K562 (cell line): ENCODE results near the gene FAM83E. TPM values are rescaled to one million over a fixed set of nuclear protein-coding genes. Genes with fewer than 3 reads are reported as not detected.
A peak's percentile ranks its signal among the peaks of the same experiment; 100 is the strongest.

Experiments
- DDX20 ChIP-seq: fragments of 450-650 bp; IDR thresholded peaks from 2 replicates; pipeline ENCODE4 v1.6.1; 2016; ENCODE audit warnings: missing genetic modification characterization, low read depth, mild to moderate bottlenecking, missing compliant biosample characterization, moderate library complexity
- EZH2 ChIP-seq: IDR thresholded peaks from 2 replicates; pipeline ENCODE4 v1.6.1; 2012; ENCODE audit warnings: low read depth, mild to moderate bottlenecking, inconsistent platforms, low read length, borderline replicate concordance
- FOXJ2 ChIP-seq: fragments of 200-800 bp; sonication (Bioruptor generic); IDR thresholded peaks from 2 replicates; pipeline ENCODE4 v1.6.1; 2016; ENCODE audit warnings: missing genetic modification characterization, missing compliant biosample characterization
- GTF2F1 ChIP-seq: IDR thresholded peaks from 2 replicates; pipeline ENCODE4 v1.6.1; 2011; ENCODE audit warnings: low read depth, low read length, improper control_type of control experiment
- HEY1 ChIP-seq: fragments of 250-450 bp; sonication (Bioruptor Pico); IDR thresholded peaks from 2 replicates; pipeline ENCODE4 v1.5.0; 2020; ENCODE audit warnings: mild to moderate bottlenecking, moderate library complexity, borderline replicate concordance
- HNRNPH1 ChIP-seq: fragments of 200-400 bp; formaldehyde crosslinking; optimal IDR thresholded peaks from 2 replicates; pipeline ENCODE3; 2017; ENCODE audit warnings: low read depth, mild to moderate bottlenecking, low read length, moderate library complexity
- RBBP5 ChIP-seq: fragments of 200-600 bp; sonication (generic); IDR thresholded peaks from 2 replicates; pipeline ENCODE4 v1.6.1; 2012; ENCODE audit warnings: borderline replicate concordance, mild to moderate bottlenecking, low read length, control low read depth, inconsistent platforms; ENCODE audit not compliant: insufficient read depth, poor library complexity, severe bottlenecking
- TEAD2 ChIP-seq: fragments of 450-650 bp; IDR thresholded peaks from 2 replicates; pipeline ENCODE4 v1.6.1; 2016; ENCODE audit warnings: missing genetic modification characterization, control low read depth, missing compliant biosample characterization
- XRCC4 ChIP-seq: IDR thresholded peaks from one replicate; pipeline ENCODE4 v1.6.1; 2011; ENCODE audit not compliant: insufficient read depth, insufficient read length; ENCODE audit errors: extremely low read depth
- ZBED1 ChIP-seq: IDR thresholded peaks from 2 replicates; pipeline ENCODE4 v1.6.1; 2014
- ZNF324 ChIP-seq: fragments of 250-450 bp; sonication (Bioruptor Pico); IDR thresholded peaks from 2 replicates; pipeline ENCODE4 v1.4.0; 2020; ENCODE audit warnings: mild to moderate bottlenecking
- ZNF76 ChIP-seq: fragments of 250-450 bp; sonication (Bioruptor Pico); IDR thresholded peaks from 2 replicates; pipeline ENCODE4 v1.4.0; 2020; ENCODE audit warnings: mild to moderate bottlenecking, moderate library complexity, borderline replicate concordance
- polyA plus RNA-seq, 8 experiments: library from polyadenylated mRNA; depleted of rRNA in 4 of 8; stranded (reverse) in 5 of 8; unstranded in 3 of 8; fragments of >200 nt; fragmentation: Nextera tagmentation in 2 of 8; fragmentation: Illumina TruSeq in 1 of 8; extraction: Ambion mirVana in 2 of 8; extraction: Trizol in 1 of 8; gene quantifications; 2 replicates each; pipeline versions ENCODE4 v1.2.1 to v1.2.3, GENCODE V29; 2011 to 2014; ENCODE audit warnings: inconsistent platforms in 1 of 8, missing spikeins in 1 of 8
- total RNA-seq, 7 experiments: library from RNA; depleted of rRNA in 6 of 7; stranded (reverse); fragments of >200 nt in 6 of 7; fragmentation: Illumina TruSeq in 2 of 7; extraction: Trizol in 2 of 7; gene quantifications; 2 replicates each; pipeline versions ENCODE4 v1.2.1 to v1.2.3, GENCODE V29; 2011 to 2021; ENCODE audit warnings: low replicate concordance in 1 of 7
- TF ChIP-seq, protein P1 (sequence below): fragments of 250-450 bp; sonication (Bioruptor Pico); IDR thresholded peaks from 2 replicates; pipeline ENCODE4 v1.4.0; 2020; ENCODE audit warnings: mild to moderate bottlenecking, moderate library complexity, borderline replicate concordance
- TF ChIP-seq, protein P2 (sequence below), 2 experiments: IDR thresholded peaks; 2 replicates each; pipeline ENCODE4 v1.6.1; 2011; ENCODE audit warnings: borderline replicate concordance in 1 of 2, control low read depth in 1 of 2, low read depth in 1 of 2, low read length in 1 of 2, mild to moderate bottlenecking in 1 of 2, mixed read lengths in 1 of 2, moderate library complexity in 1 of 2; ENCODE audit not compliant: insufficient read depth in 1 of 2, insufficient read length in 1 of 2, poor library complexity in 1 of 2, severe bottlenecking in 1 of 2; ENCODE audit errors: extremely low read depth in 1 of 2
- TF ChIP-seq, protein P3 (sequence below): fragments of 250-450 bp; sonication (Bioruptor Pico); IDR thresholded peaks from 2 replicates; pipeline ENCODE4 v1.8.0; 2021; ENCODE audit warnings: mild to moderate bottlenecking, moderate library complexity
- TF ChIP-seq, protein P4 (sequence below): fragments of 250-450 bp; sonication (Bioruptor Pico); IDR thresholded peaks from 2 replicates; pipeline ENCODE4 v1.8.0; 2022; ENCODE audit warnings: moderate library complexity, mild to moderate bottlenecking, inconsistent platforms

FAM83E gene
- total and polyA plus RNA-seq, 9 of the 15 experiments (the other 6 are each of a cell fraction or from before 2014, with no cell fraction given): 0.15 to 0.87 (median 0.29) TPM; not detected in 4

DNA sequence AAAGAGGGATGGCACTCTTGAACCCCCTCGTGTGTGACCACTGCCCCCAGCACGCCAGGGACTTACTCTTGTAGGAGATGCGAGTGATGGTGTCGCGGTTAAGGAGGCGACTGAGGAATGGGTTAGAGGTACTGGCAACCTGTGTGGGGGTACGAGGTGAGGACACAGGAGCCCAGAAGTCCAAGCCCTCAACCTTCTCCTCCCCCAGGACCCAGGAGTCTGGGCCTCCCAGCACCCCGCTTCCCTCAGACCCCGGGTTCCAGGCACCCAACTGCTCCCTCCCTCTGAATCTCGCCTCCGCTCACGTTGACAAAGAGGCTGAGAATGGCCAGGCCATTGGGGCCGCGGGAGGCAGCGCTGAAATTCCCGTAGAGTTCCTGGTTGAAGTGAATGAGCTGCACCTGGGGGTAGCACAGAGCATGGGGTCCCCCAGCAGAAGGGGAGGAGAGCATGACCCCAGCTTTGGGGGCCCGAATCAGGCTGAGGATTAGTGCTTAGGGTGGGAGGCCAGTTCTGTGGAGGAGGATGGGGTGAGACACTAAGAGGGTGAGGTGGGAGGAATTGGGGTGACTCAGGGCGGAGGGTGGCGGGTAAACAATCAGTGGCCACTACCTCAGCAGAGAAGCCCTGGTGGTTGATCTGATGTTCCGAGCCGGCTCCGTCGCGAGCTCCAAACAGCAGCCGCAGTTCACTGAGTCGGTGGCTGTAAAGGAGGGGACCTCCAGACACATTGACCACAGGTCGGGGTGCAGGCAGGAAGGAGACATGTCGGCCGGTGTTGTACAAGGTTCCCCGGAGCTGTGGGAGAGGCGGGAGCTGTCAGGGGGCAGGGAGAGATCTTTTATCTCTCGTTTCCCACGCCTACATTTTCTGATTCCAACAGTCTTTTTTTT, 24.9 kb upstream of the FAM83E start (continued):
- TF ChIP-seq, protein P1, sequence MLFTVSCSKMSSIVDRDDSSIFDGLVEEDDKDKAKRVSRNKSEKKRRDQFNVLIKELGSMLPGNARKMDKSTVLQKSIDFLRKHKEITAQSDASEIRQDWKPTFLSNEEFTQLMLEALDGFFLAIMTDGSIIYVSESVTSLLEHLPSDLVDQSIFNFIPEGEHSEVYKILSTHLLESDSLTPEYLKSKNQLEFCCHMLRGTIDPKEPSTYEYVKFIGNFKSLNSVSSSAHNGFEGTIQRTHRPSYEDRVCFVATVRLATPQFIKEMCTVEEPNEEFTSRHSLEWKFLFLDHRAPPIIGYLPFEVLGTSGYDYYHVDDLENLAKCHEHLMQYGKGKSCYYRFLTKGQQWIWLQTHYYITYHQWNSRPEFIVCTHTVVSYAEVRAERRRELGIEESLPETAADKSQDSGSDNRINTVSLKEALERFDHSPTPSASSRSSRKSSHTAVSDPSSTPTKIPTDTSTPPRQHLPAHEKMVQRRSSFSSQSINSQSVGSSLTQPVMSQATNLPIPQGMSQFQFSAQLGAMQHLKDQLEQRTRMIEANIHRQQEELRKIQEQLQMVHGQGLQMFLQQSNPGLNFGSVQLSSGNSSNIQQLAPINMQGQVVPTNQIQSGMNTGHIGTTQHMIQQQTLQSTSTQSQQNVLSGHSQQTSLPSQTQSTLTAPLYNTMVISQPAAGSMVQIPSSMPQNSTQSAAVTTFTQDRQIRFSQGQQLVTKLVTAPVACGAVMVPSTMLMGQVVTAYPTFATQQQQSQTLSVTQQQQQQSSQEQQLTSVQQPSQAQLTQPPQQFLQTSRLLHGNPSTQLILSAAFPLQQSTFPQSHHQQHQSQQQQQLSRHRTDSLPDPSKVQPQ: no peak
- TF ChIP-seq TEAD2 (no peak), XRCC4 (no peak), HNRNPH1 (no peak), ZBED1 (0 out of 2 replicates have a peak, but pooled peaks have one; percentile 41), HEY1 (CRISPR knock-in tag) (no peak), ZNF324 (no peak), FOXJ2 (tag) (no peak), GTF2F1 (no peak), ZNF76 (CRISPR knock-in tag) (no peak), DDX20 (tag) (no peak), EZH2 (no peak), RBBP5 (no peak)
- TF ChIP-seq, protein P2, sequence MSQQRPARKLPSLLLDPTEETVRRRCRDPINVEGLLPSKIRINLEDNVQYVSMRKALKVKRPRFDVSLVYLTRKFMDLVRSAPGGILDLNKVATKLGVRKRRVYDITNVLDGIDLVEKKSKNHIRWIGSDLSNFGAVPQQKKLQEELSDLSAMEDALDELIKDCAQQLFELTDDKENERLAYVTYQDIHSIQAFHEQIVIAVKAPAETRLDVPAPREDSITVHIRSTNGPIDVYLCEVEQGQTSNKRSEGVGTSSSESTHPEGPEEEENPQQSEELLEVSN (IDR thresholded peaks at IDR 0.05; ENCODE audit: borderline replicate concordance in 1 of 2, extremely low read depth in 1 of 2, insufficient read depth in 1 of 2, insufficient read length in 1 of 2, low read depth in 1 of 2, low read length in 1 of 2, poor library complexity in 1 of 2, severe bottlenecking in 1 of 2): peak; percentile 10 to 12
- TF ChIP-seq, protein P3, sequence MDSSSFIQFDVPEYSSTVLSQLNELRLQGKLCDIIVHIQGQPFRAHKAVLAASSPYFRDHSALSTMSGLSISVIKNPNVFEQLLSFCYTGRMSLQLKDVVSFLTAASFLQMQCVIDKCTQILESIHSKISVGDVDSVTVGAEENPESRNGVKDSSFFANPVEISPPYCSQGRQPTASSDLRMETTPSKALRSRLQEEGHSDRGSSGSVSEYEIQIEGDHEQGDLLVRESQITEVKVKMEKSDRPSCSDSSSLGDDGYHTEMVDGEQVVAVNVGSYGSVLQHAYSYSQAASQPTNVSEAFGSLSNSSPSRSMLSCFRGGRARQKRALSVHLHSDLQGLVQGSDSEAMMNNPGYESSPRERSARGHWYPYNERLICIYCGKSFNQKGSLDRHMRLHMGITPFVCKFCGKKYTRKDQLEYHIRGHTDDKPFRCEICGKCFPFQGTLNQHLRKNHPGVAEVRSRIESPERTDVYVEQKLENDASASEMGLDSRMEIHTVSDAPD: no peak
- TF ChIP-seq, protein P4, sequence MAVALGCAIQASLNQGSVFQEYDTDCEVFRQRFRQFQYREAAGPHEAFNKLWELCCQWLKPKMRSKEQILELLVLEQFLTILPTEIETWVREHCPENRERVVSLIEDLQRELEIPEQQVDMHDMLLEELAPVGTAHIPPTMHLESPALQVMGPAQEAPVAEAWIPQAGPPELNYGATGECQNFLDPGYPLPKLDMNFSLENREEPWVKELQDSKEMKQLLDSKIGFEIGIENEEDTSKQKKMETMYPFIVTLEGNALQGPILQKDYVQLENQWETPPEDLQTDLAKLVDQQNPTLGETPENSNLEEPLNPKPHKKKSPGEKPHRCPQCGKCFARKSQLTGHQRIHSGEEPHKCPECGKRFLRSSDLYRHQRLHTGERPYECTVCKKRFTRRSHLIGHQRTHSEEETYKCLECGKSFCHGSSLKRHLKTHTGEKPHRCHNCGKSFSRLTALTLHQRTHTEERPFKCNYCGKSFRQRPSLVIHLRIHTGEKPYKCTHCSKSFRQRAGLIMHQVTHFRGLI (CRISPR knock-in tag): no peak
